ENCODE measurements around the gene TDRD7. TPM values are rescaled to one million over a fixed set of nuclear protein-coding genes. Genes with fewer than 3 reads are reported as not detected.

The TDRD7 gene
- total RNA-seq, 1 experiment from 2014 or later: 22.0 TPM

DNA sequence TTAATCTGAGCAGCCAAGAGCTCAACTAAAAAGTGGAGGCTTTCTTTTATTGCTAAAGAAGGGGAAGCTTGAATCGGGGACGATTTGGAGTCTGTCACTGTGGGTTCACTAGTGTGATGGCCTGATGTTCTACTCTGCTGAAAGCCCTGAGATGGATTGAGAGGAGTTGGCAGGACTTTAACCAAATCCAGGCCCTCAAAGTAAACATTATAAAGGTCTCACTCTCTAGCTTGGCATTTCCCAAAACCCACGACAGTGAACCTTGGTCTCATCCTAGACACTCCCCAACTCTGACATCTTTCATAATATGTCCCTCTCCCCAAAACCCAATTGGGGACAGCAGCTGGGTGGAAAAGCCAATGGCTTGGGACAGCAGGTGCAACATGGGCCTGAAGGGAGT lies 122.3 kb downstream of the TDRD7 start:
- Histone ChIP-seq H3K4me3 (ENCODE audit: low read depth, low read length) (no peak overlapping the region), H3K27me3 (replicated peaks; ENCODE audit: control insufficient read depth, insufficient read depth, low read length) (no peaks in the 10 kb centered on the region), H3K9me3 (no peaks in the 10 kb centered on the region), H3K36me3 (ENCODE audit: control insufficient read depth, insufficient read depth, low read length) (no peaks in the 10 kb centered on the region), H3K4me1 (0 out of 2 replicates have a peak, but pooled peaks cover under 1% of the 10 kb centered on the region)
- no peaks in the 10 kb centered on the region for H3K36me3 Mint-ChIP-seq (ENCODE audit: insufficient read depth, unreplicated experiment)
- TF ChIP-seq, protein P1, sequence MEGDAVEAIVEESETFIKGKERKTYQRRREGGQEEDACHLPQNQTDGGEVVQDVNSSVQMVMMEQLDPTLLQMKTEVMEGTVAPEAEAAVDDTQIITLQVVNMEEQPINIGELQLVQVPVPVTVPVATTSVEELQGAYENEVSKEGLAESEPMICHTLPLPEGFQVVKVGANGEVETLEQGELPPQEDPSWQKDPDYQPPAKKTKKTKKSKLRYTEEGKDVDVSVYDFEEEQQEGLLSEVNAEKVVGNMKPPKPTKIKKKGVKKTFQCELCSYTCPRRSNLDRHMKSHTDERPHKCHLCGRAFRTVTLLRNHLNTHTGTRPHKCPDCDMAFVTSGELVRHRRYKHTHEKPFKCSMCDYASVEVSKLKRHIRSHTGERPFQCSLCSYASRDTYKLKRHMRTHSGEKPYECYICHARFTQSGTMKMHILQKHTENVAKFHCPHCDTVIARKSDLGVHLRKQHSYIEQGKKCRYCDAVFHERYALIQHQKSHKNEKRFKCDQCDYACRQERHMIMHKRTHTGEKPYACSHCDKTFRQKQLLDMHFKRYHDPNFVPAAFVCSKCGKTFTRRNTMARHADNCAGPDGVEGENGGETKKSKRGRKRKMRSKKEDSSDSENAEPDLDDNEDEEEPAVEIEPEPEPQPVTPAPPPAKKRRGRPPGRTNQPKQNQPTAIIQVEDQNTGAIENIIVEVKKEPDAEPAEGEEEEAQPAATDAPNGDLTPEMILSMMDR (IDR thresholded peaks at IDR 0.05; ENCODE audit: insufficient read depth in 1 of 2, low read depth in 1 of 2, low read length in 1 of 2, severe bottlenecking in 1 of 2, unreplicated experiment in 1 of 2): no peak
- intact Hi-C loops (cut with micrococcal nuclease; ENCODE audit: unreplicated experiment): no loop called here
- CTCF ChIA-PET: no interaction called here
- no peak for DNase-seq
- no TSS peak for BruUV-seq (replicated peaks)
- POLR2A ChIA-PET: no interaction called here
- H3K27ac Mint-ChIP-seq (ENCODE audit: unreplicated experiment): no peak overlapping the region
- no peaks in the 10 kb centered on the region for H3K4me1 Mint-ChIP-seq (ENCODE audit: low read depth, unreplicated experiment)
- no peak overlapping the region for H3K4me3 Mint-ChIP-seq (ENCODE audit: unreplicated experiment)
- H3K9me3 Mint-ChIP-seq (ENCODE audit: unreplicated experiment): no peaks in the 10 kb centered on the region
- H3K27me3 Mint-ChIP-seq (ENCODE audit: insufficient read depth, unreplicated experiment): peaks cover 3% of the 10 kb centered on the region

DNA sequence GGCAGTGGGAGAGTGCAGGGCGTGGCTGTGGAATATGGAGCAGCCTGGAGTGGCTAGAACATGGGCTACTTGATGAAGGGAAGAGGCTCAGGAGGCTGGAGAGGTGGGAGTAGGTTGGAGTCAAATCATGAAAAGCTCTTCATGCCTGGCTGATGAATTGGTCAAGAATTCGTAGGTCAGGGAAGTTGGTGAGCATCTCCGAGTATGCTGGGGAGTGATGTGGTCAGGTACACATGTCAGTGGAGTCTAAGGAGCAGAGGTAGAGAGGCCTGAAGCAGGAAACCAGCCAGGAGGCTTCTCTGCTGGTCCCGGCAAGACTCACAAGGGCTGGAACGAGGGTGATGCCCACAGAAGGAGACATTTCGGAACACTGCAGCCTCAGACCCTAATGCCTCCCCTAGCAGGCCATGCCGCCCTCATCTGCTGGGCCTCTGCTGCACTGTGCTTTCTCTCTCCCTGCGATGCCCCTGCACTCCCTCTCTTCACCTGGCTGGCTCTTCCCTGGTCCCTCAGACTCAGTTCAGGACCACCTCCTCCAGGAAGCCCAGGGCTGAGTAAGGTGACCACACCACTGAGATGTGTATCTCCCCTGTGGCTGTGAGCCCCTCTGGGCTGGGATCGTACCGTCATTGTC lies 123.2 kb downstream of the TDRD7 start:
- Mint-ChIP-seq H3K4me1 (ENCODE audit: low read depth, unreplicated experiment) (no peaks in the 10 kb centered on the region), H3K4me3 (ENCODE audit: unreplicated experiment) (no peak overlapping the region), H3K36me3 (ENCODE audit: insufficient read depth, unreplicated experiment) (no peaks in the 10 kb centered on the region), H3K27ac (ENCODE audit: unreplicated experiment) (no peak overlapping the region), H3K9me3 (ENCODE audit: unreplicated experiment) (no peaks in the 10 kb centered on the region), H3K27me3 (ENCODE audit: insufficient read depth, unreplicated experiment) (peaks cover 3% of the 10 kb centered on the region)
- intact Hi-C loops (cut with micrococcal nuclease; ENCODE audit: unreplicated experiment): no loop called here
- TF ChIP-seq, protein P1 (IDR thresholded peaks at IDR 0.05; ENCODE audit: insufficient read depth in 1 of 2, low read depth in 1 of 2, low read length in 1 of 2, severe bottlenecking in 1 of 2, unreplicated experiment in 1 of 2): no peak
- ChIA-PET POLR2A (no interaction called here), CTCF (interaction anchor here (0.6 kb wide), 1 partner anchor 98 kb away, joined by 6 read pairs; the partner anchor contains the start of gene TSTD2)
- BruUV-seq (replicated peaks): no TSS peak
- no peaks in the 10 kb centered on the region for H3K4me1 ChIP-seq
- H3K27me3 ChIP-seq (replicated peaks; ENCODE audit: control insufficient read depth, insufficient read depth, low read length): no peaks in the 10 kb centered on the region
- no peaks in the 10 kb centered on the region for H3K9me3 ChIP-seq
- H3K4me3 ChIP-seq (ENCODE audit: low read depth, low read length): no peak overlapping the region
- DNase-seq: no peak
- no peaks in the 10 kb centered on the region for H3K36me3 ChIP-seq (ENCODE audit: control insufficient read depth, insufficient read depth, low read length)

DNA sequence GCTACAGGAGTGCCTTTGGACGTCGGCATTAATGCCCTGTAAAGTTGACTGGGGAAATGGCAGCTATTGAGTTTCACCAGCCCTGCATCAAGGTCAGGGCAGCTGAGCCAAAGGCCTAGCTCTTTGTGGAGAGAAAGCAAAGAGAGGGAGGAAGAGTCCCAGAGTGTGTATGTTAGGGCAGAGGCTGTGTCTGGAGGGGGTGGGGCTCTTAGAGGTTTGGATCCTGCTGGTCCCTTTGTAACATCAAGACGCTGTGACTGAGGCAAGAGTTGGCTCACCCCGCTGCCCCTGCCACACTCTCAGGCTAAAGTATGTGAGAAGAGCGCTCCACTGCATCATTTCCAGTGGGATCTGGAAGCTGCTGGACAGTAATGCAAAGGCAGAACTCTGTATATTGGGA lies 123.9 kb downstream of the TDRD7 start:
- intact Hi-C loops (cut with micrococcal nuclease; ENCODE audit: unreplicated experiment): no loop called here
- Mint-ChIP-seq H3K27ac (ENCODE audit: unreplicated experiment) (no peak overlapping the region), H3K4me3 (ENCODE audit: unreplicated experiment) (no peak overlapping the region), H3K27me3 (ENCODE audit: insufficient read depth, unreplicated experiment) (peaks cover 3% of the 10 kb centered on the region), H3K4me1 (ENCODE audit: low read depth, unreplicated experiment) (no peaks in the 10 kb centered on the region), H3K36me3 (ENCODE audit: insufficient read depth, unreplicated experiment) (no peaks in the 10 kb centered on the region), H3K9me3 (ENCODE audit: unreplicated experiment) (no peaks in the 10 kb centered on the region)
- no peaks in the 10 kb centered on the region for H3K27me3 ChIP-seq (replicated peaks; ENCODE audit: control insufficient read depth, insufficient read depth, low read length)
- ChIA-PET POLR2A (no interaction called here), CTCF (interaction anchor here (0.6 kb wide), 1 partner anchor 97 kb away, joined by 6 read pairs; the partner anchor contains the start of gene TSTD2)
- H3K4me3 ChIP-seq (ENCODE audit: low read depth, low read length): no peak overlapping the region
- no TSS peak for BruUV-seq (replicated peaks)
- H3K9me3 ChIP-seq: no peaks in the 10 kb centered on the region
- no peaks in the 10 kb centered on the region for H3K4me1 ChIP-seq
- TF ChIP-seq, protein P1 (IDR thresholded peaks at IDR 0.05; ENCODE audit: insufficient read depth in 1 of 2, low read depth in 1 of 2, low read length in 1 of 2, severe bottlenecking in 1 of 2, unreplicated experiment in 1 of 2): no peak
- no peaks in the 10 kb centered on the region for H3K36me3 ChIP-seq (ENCODE audit: control insufficient read depth, insufficient read depth, low read length)
- DNase-seq: no peak
